ENCODE measurements around the gene RNF213. TPM values are rescaled to one million over a fixed set of nuclear protein-coding genes. Genes with fewer than 3 reads are reported as not detected.

RNF213 gene
- total and polyA plus RNA-seq, 12 donors, result 51.1 to 182 (median 122) TPM

GRCh38 chr17:80347948-80348351 lies 87.3 kb downstream of the RNF213 start:
- intact Hi-C loops (cut with DNase I), result no loop called here
- no peaks in the 10 kb centered on the region for H3K9me3 ChIP-seq (replicated peaks in 1 of 3)
- H3K27me3 ChIP-seq, result no peaks in the 10 kb centered on the region
- 96 to 98% (median 97%) methylated on average over 12 to 24 of the region's 24 CpGs for WGBS, 4 donors
- no peaks in the 10 kb centered on the region for H3K4me1 ChIP-seq (replicated peaks in 1 of 2)
- DNase-seq, result no peak
- H3K36me3 ChIP-seq (replicated peaks in 1 of 2), result peaks cover 0 to 100% of the 10 kb centered on the region in 2 donors
- TF ChIP-seq POLR2A (IDR thresholded peaks at IDR 0.05) (no peak), CTCF (IDR thresholded peaks at IDR 0.05) (no peak)
- H3K4me3 ChIP-seq, result no peak overlapping the region
- H3K27ac ChIP-seq, result no peak overlapping the region

GRCh38 chr17:80348551-80349150 lies 88.0 kb downstream of the RNF213 start:
- Histone ChIP-seq H3K4me3 (no peak overlapping the region), H3K9me3 (replicated peaks in 1 of 3) (no peaks in the 10 kb centered on the region), H3K4me1 (replicated peaks in 1 of 2) (no peaks in the 10 kb centered on the region), H3K27ac (no peak overlapping the region), H3K27me3 (no peaks in the 10 kb centered on the region), H3K36me3 (replicated peaks in 1 of 2) (peaks cover 0 to 100% of the 10 kb centered on the region in 2 donors)
- WGBS, 4 donors, result 81 to 94% (median 91%) methylated on average over 11 to 18 of the region's 18 CpGs
- TF ChIP-seq POLR2A (IDR thresholded peaks at IDR 0.05) (no peak), CTCF (IDR thresholded peaks at IDR 0.05) (no peak)
- intact Hi-C loops (cut with DNase I), result no loop called here
- no peak for DNase-seq

- H3K36me3 ChIP-seq (replicated peaks in 1 of 2), result peaks cover 0 to 100% of the 10 kb centered on the region in 2 donors
- 72 to 82% (median 79%) methylated on average over 15 to 19 of the region's 19 CpGs for WGBS, 4 donors
- no peak for DNase-seq
These were observed 88.5 kb downstream of the RNF213 start for GRCh38 chr17:80349151-80349651.

GRCh38 chr17:80349751-80350150 lies 89.1 kb downstream of the RNF213 start:
- intact Hi-C loops (cut with DNase I), result no loop called here
- DNase-seq, result no peak
- WGBS, 4 donors, result 93 to 97% (median 95%) methylated on average over 18 of the region's 18 CpGs
- no peaks in the 10 kb centered on the region for H3K27me3 ChIP-seq
- H3K27ac ChIP-seq, result no peak overlapping the region
- TF ChIP-seq POLR2A (IDR thresholded peaks at IDR 0.05) (no peak), CTCF (IDR thresholded peaks at IDR 0.05) (no peak)
- no peak overlapping the region for H3K4me3 ChIP-seq
- peaks cover 0 to 100% of the 10 kb centered on the region in 2 donors for H3K36me3 ChIP-seq (replicated peaks in 1 of 2)
- no peaks in the 10 kb centered on the region for H3K9me3 ChIP-seq (replicated peaks in 1 of 3)
- no peaks in the 10 kb centered on the region for H3K4me1 ChIP-seq (replicated peaks in 1 of 2)

More at GRCh38 chr17:80349151-80349651, 88.5 kb downstream of the RNF213 start:
- intact Hi-C loops (cut with DNase I), result no loop called here
- TF ChIP-seq CTCF (IDR thresholded peaks at IDR 0.05) (no peak), POLR2A (IDR thresholded peaks at IDR 0.05) (no peak)
- H3K4me3 ChIP-seq, result no peak overlapping the region
- H3K27ac ChIP-seq, result no peak overlapping the region
- H3K27me3 ChIP-seq, result no peaks in the 10 kb centered on the region
- H3K9me3 ChIP-seq (replicated peaks in 1 of 3), result no peaks in the 10 kb centered on the region
- no peaks in the 10 kb centered on the region for H3K4me1 ChIP-seq (replicated peaks in 1 of 2)

Data from adrenal gland (tissue), 12 donors.